Tongue (tissue), 2 donors: ENCODE measurements around the gene GAREM1. TPM values are rescaled to one million over a fixed set of nuclear protein-coding genes. Genes with fewer than 3 reads are reported as not detected.
A peak's percentile ranks its signal among the peaks of the same experiment; 100 is the strongest.

Source experiments
- DNase-seq: peaks from one replicate; pipeline ENCODE4 v3.0.0-alpha.2; 2015
- total RNA-seq: library from RNA; depleted of rRNA; stranded (reverse); fragments of >200 nt; gene quantifications from one replicate; pipeline ENCODE4 v1.2.3, GENCODE V29; 2014

GAREM1 gene
- total RNA-seq, 1 donor from 2014 or later = 14.0 TPM

GRCh38 chr18:32422978-32423740, 47.5 kb downstream of the GAREM1 start:
- no peak for DNase-seq

DNA sequence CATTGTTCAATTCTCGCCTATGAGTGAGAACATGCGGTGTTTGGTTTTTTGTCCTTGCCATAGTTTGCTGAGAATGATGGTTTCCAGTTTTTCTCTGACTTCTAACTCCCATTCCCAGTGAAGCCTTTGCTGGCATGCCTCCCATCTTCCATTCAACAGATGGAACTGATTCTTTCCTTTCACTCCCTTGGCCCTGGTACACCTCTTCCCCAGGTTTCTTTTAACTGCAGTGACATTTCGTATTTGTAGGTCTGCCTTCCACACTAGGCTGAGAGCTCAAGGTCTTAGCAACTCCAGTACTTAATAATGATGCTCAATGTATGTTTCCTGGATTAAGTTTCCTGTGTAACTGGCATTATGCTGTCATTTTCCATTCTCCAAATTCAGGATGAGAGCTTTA, 48.5 kb downstream of the GAREM1 start:
- peak; percentile 35 for DNase-seq

DNA sequence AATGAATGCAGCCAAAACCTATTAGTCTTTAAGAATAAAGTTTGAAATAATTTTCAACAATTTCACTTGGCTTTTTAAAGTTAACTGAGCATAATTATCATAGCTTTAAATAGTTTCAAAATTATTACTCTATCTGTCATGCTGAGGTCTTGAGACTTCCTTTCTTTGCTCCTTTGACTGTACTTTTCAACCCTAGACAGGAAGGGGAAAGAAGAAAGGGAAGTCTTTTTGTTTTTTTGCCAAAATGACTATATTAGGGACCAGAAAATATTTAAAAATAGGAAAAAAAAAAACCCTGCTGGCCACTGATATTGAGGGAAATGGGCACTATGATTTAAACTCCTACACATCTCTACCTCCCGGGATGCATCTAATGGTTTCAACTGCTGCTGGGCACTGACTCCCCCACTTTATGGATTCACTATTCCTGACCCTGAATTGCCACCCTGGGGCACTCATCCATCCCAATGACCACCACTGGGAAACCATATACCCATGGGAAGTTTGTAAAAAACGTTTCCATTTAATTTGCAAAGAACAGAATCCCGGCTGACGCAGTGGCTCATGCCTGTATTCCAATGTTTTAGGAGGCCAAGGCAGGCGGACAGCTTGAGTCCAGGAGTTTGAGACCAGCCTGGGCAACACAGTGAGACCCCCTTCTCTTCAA, 50.5 kb downstream of the GAREM1 start:
- DNase-seq = no peak

GRCh38 chr18:32418148-32418547, 52.5 kb downstream of the GAREM1 start:
- no peak for DNase-seq

DNA sequence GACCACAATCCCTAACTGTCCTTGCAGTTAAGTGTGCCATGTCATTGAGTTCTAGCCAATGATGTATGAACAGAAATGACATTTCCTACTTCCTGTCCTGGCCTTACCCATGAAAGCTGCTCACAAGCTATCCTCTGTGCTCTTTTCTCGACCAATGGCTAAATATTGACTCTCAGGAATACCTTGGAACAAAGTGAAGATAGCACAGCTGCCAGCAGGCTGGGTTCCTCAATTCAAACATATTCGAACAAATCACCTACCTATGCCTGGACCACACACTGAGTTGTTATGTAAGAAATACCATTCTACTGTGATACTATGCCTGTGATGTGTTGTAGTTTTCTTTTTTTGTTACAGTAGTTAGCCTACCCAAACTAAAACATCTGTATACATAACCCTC, 65.1 kb downstream of the GAREM1 start:
- DNase-seq = no peak

- DNase-seq = no peak
Observed at GRCh38 chr18:32401621-32402020, 69.1 kb downstream of the GAREM1 start.

- no peak for DNase-seq
Observed at GRCh38 chr18:32393407-32393806, 77.3 kb downstream of the GAREM1 start.

GRCh38 chr18:32391126-32391525, 79.6 kb downstream of the GAREM1 start:
- no peak for DNase-seq

DNA sequence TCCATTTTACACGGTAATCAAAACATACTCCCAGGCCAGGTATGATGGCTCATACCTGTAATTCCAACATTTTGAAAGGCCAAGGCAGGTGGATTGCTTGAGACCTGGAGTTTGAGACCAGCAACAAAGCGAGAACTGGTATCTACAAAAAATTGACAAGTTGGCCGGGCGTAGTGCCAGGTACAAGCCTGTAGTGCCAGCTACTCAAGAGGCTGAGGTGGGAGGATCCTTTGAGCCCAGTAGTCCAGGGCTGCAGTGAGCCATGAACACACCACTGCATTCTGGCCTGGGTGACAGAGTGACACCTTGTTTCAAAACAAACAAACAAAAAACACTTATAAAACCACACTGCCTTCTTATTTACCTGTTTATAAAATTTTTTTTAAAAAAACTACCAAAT, 80.8 kb downstream of the GAREM1 start:
- DNase-seq = no peak

GRCh38 chr18:32389191-32389590, 81.5 kb downstream of the GAREM1 start:
- no peak for DNase-seq

GRCh38 chr18:32386471-32386870, 84.2 kb downstream of the GAREM1 start:
- no peak for DNase-seq

GRCh38 chr18:32383050-32383819, 87.4 kb downstream of the GAREM1 start:
- DNase-seq = peak; percentile 32

- DNase-seq = no peak
Observed at GRCh38 chr18:32381761-32382160, 88.9 kb downstream of the GAREM1 start.

GRCh38 chr18:32380559-32380958, 90.1 kb downstream of the GAREM1 start:
- no peak for DNase-seq

- DNase-seq = no peak
Observed at GRCh38 chr18:32379891-32380290, 90.8 kb downstream of the GAREM1 start.

DNA sequence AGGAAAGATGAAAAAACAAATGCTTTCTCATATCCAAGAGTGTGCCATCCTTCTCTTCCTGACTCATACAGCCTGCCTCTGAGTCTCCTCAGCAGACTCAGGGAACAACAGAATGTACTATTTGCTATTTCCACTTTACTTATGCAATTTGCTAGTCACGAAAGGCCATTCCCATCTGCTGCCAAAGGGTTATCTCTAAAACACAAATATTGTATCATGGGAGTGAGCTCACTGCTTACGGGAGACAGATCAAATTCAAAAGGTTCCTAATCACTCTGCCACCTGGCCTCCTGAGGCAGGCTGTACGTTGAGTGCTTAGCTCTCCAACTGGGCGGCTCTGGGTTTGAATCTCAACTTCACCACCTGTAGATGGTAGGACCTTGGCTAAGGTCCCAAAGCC, 92.0 kb downstream of the GAREM1 start:
- DNase-seq = no peak

DNA sequence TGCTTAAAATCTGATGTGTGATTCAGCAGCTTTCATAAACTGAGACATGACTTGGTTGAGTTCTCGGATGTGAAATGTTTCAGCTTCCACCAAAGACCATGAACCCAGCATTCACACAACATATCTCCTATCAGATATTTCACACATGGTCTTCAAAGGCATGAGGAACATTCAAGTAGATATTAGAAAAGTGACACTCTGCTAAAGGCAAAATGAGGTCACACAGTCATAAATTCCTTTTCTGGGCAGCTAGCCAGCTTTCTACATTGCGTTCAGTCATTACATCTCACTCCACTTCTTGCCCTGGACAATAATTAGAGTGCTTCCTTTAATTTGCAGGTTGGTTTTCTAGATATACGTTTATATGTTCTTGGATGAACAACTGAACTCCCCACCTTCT, 96.7 kb downstream of the GAREM1 start:
- peak; percentile 56 for DNase-seq

GRCh38 chr18:32373505-32373904, 97.2 kb downstream of the GAREM1 start:
- no peak for DNase-seq

DNA sequence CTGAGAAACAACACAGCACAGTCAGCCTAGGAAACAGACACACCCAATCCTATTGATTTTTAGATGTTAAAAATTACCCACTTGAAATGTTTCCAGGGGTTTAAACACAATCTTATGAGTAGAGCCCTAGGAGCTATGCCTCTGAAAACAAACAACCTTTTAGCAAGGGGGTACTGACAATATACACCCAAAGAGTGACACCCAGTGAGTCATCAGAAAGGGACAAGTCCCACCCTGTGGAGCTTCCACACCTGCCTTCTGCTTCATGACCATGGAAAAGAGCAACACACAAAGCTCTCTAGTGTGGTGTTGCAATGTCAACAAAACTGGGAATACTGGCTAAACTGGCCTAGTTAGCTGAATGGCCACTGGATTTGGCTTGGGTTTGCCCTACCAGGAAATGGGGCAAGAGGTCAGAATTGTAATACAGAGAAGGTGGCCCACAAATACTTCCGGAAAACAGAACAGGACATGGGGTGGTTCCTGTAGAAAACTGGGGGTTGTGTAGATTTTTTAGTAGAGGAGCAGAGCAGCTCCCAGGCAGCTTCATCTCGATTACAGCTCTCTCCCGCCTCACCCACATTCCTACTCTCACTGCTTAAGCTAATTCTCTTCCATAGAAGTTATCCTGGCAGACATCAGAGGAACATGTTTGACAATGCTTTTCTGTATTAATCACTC, 98.2 kb downstream of the GAREM1 start:
- peak; percentile 52 for DNase-seq

GRCh38 chr18:32372047-32372380, 98.7 kb downstream of the GAREM1 start:
- no peak for DNase-seq

DNA sequence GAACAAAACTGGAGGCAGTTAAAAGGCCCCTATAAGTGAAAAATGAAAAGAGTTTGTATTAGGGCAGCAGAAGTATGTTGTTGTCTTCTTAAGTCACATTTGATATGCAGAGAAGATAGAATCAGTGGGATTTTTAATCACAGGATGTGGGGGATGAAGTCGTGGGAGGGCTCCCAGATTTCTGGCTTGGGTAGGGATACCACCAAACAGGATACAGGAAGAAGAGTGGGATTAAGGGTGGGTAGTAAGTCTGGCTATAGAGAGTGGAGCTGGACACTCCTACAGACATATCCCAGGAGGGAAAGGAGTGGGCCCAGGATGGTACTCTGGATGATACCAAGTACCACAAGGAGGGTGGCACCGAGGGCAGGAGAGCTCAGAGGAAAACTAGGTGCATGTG, 99.3 kb downstream of the GAREM1 start:
- no peak for DNase-seq

DNA sequence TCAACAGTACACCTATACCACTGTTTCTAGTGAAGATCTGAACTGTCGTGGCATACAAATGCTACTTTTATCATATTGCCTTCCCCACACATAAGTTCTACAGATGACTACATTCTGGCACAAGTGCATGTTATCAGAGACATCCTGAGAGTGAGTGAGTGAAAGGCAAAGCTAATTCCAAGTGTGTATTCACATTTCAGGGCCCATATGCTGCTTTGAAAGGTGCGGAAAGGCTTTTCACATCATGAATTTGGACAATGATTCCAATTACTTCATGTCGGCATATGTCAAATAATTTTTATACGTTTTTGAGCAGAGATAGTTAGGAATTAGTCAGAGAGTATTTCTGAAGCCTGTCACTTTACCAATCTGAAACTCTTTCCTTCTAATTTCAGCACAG, 101.7 kb downstream of the GAREM1 start:
- DNase-seq = no peak

DNA sequence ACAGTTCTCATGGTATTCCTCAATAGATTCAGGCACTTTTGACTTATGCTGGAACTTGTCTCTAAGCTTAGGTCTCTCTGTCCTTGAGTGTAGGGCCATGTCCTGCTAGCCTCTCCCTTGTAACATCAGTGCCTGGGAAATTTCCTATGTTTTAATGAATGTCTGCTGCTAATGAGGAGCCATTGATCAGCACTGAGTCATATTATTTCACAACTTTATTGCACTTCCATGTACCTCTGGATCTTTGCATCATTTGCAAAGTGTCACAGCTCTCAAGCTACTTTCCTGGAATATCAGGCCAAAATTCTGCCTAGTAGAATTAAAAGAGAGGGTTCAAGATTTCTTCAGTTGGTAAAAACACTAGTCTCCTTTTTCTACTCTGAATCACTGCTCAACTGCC, 102.5 kb downstream of the GAREM1 start:
- no peak for DNase-seq
